Stimulated activated CD4-positive, alpha-beta T cell treated with anti-CD3 and anti-CD28 coated beads, Interleukin-4, amount 100 ng/mL, for 48 hours (primary cell): ENCODE results near the gene CD151.

Experiments used
- DNase-seq, 2 donors: peaks; one replicate each; pipeline ENCODE4 v3.0.0-alpha.2; 2020; ENCODE audit warnings: low read depth in 2 of 2

CD151 gene

GRCh38 chr11:832529-833113 lies at the start of gene CD151:
TSS of gene CD151 (plus strand) at chr11:832952. CDS start at chr11:836070, 3,118 bp downstream.
- DNase-seq = peak in 1 of 2 donors; percentile 44

- DNase-seq = peak in 1 of 2 donors; percentile 38
Observed at GRCh38 chr11:783581-784015, 49.2 kb upstream of the CD151 start.

GRCh38 chr11:786235-787083 lies 46.3 kb upstream of the CD151 start:
- DNase-seq = no peak

DNA sequence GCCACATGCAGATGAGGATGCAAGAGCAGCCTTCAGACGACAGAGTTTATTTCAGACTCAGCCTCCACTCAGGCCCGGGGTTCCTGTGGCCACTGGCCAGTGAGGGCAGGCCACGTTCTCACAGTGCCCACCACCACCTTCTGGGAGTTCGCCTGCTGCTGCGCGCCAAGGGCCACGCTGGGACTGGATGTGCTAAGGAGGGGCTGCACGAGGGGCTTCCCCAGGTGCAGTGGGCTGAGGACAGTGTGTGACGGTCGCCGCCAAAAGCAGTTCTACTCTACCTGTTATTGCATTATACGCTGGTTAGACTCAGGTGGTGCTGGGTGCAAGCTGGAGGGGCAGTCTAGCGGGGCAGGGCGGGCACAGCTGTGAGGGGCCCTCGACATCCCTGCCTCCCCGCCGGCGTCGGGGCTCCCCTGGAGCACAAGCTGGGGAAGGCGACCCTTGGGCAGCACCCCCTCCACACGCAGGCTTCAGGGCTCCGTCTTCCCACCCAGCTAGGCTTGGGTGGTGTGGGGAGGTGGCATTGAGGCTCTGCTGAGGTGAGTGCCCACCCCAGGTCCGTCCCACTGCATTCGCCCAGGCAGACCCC lies 45.6 kb upstream of the CD151 start:
- DNase-seq = no peak

GRCh38 chr11:788009-788640 lies 44.6 kb upstream of the CD151 start:
- no peak for DNase-seq

- DNase-seq = no peak
Observed at GRCh38 chr11:788953-789940, 43.5 kb upstream of the CD151 start.

DNA sequence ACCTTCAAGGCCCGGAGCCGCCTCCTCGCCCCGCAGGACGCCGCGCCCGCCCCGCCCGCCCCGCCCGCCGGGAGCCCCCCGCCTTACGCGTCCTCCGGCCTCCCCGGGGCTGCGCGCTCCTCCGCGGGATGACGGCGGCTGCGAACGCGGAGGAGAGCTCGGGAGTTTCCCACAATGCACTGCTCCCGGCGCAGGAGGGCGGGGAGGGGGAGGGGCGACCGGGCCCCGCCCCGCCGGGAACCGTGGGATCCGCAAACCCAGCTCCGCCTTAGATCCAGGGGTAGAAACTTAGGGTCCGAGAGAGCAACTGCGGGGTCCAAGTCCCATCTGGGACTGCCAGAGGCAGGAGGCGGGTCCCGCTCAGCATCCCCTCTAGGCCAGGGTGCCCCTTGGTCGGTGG lies 42.8 kb upstream of the CD151 start, which contains the start of gene CEND1:
Gene CEND1 (minus strand): TSS at position 148 of the 400 bp plus-strand sequence. CDS start 1,514 bp downstream, outside the sequence.
- peak in 1 of 2 donors; percentile 52 for DNase-seq

DNA sequence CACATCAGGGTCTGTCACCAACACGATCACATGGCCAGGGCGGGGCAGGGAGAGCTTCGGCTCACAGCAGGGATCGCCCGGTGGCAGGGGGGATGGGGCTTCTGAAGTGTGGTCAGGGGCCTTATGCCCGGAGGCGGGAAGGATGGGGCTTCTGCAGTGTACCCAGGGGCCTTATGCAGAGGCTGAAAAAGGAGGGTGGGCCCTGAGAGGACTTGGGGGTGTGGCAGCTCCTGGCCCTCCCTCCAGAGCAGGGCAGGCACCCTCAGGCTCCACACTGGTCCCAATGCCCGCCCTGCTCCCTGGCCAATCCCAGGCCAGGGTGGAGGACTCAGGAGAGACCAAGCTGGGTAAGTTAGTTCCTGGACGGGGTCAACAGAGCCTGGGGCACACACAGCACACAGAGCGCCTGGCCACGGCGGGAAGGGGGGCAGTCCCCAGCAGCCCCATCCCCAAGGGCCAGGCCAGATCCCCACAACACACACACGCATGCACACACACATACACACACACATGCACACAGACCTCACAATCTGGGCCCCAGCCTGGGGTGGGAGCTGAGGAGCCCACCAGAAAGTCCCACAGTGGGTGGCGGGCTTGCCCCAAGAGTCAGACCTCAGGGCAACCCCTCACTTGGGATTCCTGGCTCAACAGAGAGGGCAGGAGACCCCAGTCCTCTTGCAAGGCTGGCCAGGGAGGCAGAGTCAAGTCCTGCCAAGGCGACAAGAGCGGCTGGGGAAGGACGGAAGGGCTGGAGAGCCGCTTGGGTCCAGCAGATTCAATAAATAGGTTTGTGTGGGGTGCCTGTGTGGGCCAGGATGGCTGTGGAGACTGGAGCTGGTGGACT lies 41.8 kb upstream of the CD151 start:
- DNase-seq = no peak

DNA sequence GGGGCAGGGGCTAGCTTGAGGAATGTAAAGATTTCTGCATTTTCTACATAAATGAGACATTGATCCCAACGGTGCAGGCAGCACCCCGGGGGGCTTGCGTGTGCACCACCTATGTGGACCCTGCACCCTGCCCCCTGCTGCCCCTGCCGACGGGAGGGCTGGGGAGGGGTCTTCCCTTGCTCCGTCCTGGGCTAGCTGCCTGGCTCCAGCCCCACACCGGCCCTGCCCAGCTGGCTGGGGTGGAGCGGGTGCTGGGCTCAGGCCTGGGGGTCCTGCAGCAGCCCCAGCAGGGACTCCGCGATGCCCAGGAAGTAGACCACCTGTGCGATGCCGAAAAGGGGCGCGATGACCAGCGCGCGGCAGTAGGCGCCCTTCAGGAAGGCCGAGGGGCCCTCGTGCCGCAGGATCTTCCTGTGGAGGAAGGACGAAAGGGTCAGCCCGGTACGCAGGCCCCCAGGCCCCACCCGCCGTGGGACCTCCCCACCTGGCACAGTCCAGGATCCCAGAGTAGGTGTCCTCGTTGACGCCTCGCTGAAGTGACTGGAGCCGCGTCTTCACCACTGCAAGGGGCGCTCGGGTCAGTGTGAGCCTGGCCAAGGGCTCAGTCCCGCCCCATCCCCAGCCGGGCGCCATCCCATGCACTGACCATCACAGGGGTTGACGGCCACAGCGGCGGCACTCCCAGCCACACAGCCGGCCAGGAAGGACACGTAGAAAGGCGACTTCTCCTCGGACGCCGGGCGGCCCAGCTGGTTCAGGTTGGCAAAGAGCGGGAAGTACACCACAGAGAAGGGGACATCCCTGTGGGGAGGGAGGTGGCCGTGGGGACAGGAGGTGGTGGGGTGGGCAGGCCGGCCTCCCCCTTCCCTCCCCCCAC lies 40.9 kb upstream of the CD151 start:
- no peak for DNase-seq

DNA sequence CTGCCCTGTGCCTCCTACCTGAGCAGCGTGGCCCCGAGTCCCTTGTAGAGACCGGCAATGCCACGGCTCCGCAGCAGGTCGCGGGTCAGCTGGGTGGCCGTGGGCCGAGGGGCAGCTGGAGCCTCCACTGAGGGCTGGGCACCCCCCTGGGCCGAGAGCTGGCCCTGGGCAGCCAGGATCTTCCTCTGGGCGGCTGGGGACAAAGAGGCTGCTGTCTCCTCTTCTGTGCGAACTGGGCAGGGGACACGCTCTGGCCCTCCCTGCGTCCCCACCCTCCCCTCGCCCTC lies 40.3 kb upstream of the CD151 start:
- DNase-seq = no peak

DNA sequence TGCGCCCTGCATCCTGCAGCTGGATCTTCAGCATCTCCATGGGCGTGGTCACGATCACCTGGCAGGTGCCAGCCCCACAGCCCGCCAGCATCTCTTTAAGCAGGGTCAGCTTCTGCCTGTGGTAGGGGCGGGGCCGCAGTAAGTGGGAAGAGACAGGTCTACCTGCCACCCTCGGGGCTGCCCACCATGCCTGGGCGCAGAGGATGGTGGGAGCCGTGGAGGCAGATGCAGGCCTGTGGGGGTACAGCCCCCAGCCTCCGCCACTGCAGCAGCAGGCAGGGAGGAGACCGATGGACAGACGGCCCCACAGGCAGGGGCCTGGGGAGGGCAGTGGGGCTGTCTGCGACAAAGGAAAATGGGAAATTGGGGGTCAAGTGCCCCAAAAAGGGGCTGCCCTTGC lies 39.9 kb upstream of the CD151 start:
- no peak for DNase-seq

GRCh38 chr11:793556-793955 lies 39.2 kb upstream of the CD151 start:
- DNase-seq = no peak

DNA sequence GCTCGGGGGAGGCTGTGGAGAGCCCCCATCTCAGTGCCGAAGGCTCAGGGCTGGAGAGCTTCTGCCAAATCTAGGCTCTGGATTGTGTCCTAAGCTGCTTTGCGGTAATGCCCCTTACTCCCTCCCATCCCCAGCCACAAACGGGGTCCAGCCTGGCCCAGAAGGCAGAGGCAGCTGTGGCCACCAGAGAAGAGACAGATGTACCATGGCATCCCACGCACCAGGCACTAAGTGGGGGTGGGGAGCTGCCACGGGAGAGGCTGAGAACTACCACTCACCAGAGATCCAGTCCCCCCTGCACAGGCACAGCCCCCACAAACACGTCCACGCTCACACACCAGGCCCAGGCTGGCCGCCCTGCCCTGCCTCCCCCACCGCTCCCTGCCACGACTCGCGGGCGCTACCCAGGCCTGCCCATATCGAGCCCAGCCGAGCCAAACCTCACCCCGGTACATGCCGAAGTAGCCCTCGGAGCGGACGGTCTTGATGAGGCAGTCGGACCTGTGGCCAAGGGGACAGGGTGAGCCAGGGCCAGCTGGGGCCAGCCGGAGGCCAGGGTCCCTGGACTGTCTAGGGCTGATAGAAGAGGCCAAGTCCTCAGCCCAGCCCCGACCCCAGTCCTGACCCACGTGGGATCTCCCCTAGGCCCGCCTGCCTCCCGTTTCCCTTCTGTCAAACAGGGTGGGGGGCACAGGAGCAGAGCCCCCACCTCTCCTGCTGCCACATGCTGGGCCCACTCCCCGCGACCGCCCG lies 38.6 kb upstream of the CD151 start:
- no peak for DNase-seq

DNA sequence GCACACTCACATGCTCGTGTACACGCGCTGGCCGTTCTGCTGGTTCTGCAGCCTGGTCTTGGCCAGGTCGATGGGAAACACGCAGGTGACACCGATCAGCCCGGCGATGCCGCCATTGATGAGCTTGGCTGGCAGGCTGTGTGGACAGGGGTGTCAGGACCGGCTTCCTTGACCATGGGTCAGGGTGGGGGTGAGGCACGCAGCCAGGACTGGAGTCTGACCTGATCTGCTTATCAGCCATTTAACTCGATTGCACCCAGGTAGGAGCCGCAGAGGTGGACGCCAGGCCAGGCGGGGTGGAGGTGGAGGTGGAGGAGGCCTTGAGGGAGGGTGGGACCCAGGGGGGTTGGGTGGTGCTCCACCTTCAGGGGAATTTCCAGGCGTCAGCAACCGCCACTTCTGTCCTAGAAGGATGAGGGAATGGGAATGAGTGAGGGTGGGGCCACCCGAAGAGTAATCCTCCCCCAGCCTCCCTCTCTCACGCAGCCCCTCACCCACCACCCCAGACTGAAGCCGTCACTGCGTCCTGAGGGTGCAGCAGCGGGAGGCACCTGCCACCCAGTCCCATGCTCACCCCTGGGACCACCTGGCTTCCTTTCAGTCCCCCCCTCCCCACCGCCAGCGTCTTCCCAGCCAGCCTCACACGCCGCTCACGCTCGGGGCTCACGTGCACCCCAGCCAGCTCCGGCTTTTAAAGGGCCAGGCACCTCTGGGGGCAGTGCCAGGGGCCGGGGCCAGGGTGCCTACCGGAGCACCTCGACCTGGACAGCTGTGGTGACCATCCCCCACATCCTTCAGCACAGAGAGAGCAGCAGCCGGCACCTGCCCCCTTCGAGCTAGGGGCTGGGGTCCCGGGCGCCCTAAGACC lies 37.8 kb upstream of the CD151 start:
- DNase-seq = no peak

GRCh38 chr11:795634-796564 lies 36.9 kb upstream of the CD151 start:
- DNase-seq = peak; percentile 74 to 85

DNA sequence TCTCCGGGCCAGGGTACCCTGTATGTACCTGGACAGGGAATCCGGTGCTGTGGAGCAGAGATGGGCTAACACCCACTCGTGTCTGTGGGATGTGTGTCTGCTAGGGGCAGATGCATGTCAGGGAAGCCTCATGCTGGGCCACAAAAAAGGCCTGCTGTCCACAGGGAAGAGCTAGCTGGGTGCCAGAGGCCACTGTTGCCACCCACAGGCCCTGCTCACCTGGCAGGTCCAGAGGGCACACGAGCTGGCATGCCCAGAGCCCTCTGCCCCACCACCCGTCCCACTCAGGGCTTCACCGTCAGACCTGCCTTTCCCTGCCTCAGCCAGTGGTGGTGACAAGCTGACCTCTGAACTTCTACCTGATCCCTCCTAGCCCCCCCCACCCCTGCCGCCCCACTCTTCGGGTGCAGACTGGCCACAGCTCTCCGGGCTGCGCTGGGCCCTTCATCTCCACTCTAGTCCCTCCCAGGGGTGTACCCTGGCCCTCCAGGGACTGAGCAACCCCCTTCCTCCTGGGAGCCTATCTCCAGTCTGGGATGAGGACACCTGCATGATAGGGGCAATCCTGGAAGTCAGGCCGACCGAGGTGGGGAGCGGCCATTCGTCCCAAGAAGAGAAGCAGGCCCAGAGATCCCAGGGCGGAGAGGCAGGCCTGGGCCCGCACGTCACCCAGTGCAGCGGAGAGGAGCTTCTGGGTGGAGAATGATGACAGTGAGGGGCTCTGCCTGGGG lies 36.0 kb upstream of the CD151 start:
- no peak for DNase-seq
